ENCODE data around the gene MPPE1.

DNA sequence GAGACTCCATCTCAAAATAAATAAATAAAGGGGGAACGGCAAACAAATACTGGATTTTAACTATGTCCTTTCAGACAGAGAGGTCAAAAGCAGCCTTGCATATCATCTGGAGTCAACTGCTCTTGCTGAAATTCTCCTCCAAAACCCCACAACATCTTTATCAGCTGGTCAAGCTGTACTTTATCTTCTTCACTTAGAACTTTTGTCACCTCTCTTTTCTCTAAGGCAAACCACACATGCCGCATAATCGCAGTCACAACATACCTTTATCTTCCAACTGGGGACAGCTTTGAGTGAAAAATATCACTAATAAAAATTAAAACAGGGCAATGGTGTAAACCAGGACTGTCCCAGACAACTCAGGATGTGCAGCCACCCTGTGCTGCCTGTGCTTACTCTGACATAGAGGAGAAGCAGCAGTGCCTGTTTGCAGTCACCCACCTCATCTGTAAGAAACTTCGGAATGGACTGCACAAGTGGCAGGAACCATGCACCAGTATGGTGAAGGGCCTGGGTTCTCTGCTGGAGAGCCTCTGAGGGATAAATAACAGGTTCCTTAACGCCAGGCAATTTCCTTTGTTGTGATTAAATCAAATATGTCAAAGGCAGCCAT lies 6.2 kb downstream of the MPPE1 start:
- TF ChIP-seq BACH2 (CRISPR knock-in tag; IDR thresholded peaks at IDR 0.05; ENCODE audit: borderline replicate concordance) (no peak), ZFP30 (CRISPR knock-in tag; IDR thresholded peaks at IDR 0.05) (no peak), GLIS3 (CRISPR knock-in tag; IDR thresholded peaks at IDR 0.05) (no peak)
- TF ChIP-seq, protein P1, sequence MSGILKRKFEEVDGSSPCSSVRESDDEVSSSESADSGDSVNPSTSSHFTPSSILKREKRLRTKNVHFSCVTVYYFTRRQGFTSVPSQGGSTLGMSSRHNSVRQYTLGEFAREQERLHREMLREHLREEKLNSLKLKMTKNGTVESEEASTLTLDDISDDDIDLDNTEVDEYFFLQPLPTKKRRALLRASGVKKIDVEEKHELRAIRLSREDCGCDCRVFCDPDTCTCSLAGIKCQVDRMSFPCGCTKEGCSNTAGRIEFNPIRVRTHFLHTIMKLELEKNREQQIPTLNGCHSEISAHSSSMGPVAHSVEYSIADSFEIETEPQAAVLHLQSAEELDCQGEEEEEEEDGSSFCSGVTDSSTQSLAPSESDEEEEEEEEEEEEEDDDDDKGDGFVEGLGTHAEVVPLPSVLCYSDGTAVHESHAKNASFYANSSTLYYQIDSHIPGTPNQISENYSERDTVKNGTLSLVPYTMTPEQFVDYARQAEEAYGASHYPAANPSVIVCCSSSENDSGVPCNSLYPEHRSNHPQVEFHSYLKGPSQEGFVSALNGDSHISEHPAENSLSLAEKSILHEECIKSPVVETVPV (CRISPR knock-in tag; IDR thresholded peaks at IDR 0.05) = no peak
- TF ChIP-seq, protein P2, sequence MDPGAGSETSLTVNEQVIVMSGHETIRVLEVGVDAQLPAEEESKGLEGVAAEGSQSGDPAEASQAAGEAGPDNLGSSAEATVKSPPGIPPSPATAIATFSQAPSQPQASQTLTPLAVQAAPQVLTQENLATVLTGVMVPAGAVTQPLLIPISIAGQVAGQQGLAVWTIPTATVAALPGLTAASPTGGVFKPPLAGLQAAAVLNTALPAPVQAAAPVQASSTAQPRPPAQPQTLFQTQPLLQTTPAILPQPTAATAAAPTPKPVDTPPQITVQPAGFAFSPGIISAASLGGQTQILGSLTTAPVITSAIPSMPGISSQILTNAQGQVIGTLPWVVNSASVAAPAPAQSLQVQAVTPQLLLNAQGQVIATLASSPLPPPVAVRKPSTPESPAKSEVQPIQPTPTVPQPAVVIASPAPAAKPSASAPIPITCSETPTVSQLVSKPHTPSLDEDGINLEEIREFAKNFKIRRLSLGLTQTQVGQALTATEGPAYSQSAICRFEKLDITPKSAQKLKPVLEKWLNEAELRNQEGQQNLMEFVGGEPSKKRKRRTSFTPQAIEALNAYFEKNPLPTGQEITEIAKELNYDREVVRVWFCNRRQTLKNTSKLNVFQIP (CRISPR knock-in tag; IDR thresholded peaks at IDR 0.05; ENCODE audit: borderline replicate concordance, low read depth) = no peak
